ENCODE results near the gene HDAC11. TPM values are rescaled to one million over a fixed set of nuclear protein-coding genes. Genes with fewer than 3 reads are reported as not detected.

Gene HDAC11
- total and polyA plus RNA-seq, 9 donors: 14.9 to 20.2 (median 17.4) TPM

DNA sequence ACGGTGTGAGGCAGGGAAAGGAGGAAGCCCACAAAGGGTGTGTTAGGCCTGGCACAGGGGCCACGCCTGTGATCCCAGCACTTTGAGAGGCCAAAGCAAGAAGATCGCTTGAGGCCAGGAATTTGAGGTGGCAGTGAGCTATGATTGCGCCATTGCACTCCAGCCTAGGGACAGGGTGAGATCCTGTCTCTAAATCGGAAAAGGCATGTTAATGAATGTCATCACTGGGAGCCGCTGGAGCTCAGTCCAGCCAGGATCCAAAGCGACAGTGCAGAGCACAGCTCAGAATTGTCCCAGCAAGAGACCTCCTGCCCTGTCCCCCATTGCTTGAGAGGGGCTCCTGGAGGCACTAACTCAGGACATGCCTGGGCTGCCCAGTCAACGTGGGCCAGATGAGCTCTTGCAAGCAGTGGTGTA, 53.8 kb downstream of the HDAC11 start:
- no peak overlapping the region for H3K27ac ChIP-seq (ENCODE audit: low read length)
- peaks cover 3% of the 10 kb centered on the region for H3K27me3 ChIP-seq (ENCODE audit: control insufficient read depth, insufficient read depth, low read length)
- H3K4me1 ChIP-seq (ENCODE audit: control insufficient read depth, insufficient read depth, low read length): peaks cover 19% of the 10 kb centered on the region
- 79% methylated on average over 8 of the region's 8 CpGs for WGBS (ENCODE audit: insufficient coverage)
- peaks cover 2% of the 10 kb centered on the region for H3K9me3 ChIP-seq (replicated peaks; ENCODE audit: control insufficient read depth, low read depth, low read length)
- no peaks in the 10 kb centered on the region for H3K36me3 ChIP-seq (ENCODE audit: control insufficient read depth, insufficient read depth, low read length)
- H3K4me3 ChIP-seq (ENCODE audit: low read length): no peak overlapping the region
- no peak for DNase-seq

DNA sequence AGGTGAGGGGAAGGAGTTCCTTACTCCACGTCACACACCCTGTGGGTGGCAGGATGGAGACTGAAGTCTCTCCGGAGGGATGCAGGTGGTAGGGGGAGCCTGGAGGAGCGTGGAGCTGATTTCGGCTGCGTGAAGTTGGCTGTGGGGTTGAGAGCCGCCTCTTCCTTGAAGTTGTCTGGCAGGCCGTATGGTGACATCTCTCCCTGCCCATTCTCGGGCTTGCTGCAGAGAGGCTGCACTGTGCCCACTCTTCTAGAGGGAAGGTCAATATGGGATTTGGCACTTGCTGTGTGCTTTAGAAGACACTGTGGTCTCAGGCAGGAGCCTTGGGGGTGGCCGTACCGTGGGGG, 55.4 kb downstream of the HDAC11 start:
- no peaks in the 10 kb centered on the region for H3K36me3 ChIP-seq (ENCODE audit: control insufficient read depth, insufficient read depth, low read length)
- peaks cover 3% of the 10 kb centered on the region for H3K27me3 ChIP-seq (ENCODE audit: control insufficient read depth, insufficient read depth, low read length)
- H3K9me3 ChIP-seq (replicated peaks; ENCODE audit: control insufficient read depth, low read depth, low read length): peaks cover 2% of the 10 kb centered on the region
- no peak overlapping the region for H3K4me3 ChIP-seq (ENCODE audit: low read length)
- no peak overlapping the region for H3K27ac ChIP-seq (ENCODE audit: low read length)
- DNase-seq: no peak
- 68% methylated on average over 6 of the region's 10 CpGs for WGBS (ENCODE audit: insufficient coverage)
- peaks cover 22% of the 10 kb centered on the region for H3K4me1 ChIP-seq (ENCODE audit: control insufficient read depth, insufficient read depth, low read length)

DNA sequence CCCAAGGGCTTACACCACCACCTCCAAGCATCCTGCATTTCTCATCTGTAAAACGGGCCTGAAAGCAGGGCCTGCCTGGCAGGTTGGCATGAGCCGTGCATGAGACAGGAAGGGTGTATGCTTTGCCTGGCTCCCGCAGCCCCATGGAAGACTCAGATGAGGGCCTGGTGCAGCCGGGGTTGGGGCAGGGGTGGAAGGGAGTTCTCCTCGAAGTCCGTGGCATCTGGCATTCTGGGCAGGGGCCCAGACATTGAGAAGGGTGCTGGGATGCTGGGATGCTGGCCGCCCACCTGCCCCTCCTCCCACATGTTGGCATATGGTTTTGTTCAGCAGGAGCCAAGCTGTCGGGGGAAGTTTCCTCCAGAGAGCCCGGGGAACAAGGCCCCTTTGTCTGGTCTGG, 55.8 kb downstream of the HDAC11 start:
- WGBS (ENCODE audit: insufficient coverage): 41% methylated on average over 4 of the region's 9 CpGs
- peaks cover 2% of the 10 kb centered on the region for H3K9me3 ChIP-seq (replicated peaks; ENCODE audit: control insufficient read depth, low read depth, low read length)
- no peak overlapping the region for H3K4me3 ChIP-seq (ENCODE audit: low read length)
- no peak overlapping the region for H3K27ac ChIP-seq (ENCODE audit: low read length)
- peaks cover 22% of the 10 kb centered on the region for H3K4me1 ChIP-seq (ENCODE audit: control insufficient read depth, insufficient read depth, low read length)
- peak; percentile 55 for DNase-seq
- peaks cover 3% of the 10 kb centered on the region for H3K27me3 ChIP-seq (ENCODE audit: control insufficient read depth, insufficient read depth, low read length)
- H3K36me3 ChIP-seq (ENCODE audit: control insufficient read depth, insufficient read depth, low read length): no peaks in the 10 kb centered on the region

DNA sequence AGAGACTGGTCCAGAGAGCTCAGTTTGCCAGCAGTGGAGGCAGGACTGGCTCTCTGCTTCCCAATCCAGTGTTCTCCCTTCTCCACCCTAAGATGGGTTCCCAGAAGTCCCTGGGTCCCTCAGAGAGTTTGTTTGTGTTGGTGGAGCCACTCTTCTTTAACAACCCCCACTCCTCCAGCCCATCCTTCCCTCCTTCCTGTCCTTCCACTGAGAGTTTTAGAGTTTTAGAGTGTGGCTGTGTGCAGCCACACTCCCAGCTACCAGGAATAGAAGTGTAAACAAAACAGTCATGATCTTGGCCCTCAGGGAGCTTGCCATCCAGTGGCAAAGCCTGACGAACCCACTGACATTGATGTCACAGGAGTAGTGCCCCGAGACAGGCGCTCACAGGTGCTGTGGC, 56.3 kb downstream of the HDAC11 start:
- H3K27me3 ChIP-seq (ENCODE audit: control insufficient read depth, insufficient read depth, low read length): peaks cover 3% of the 10 kb centered on the region
- no peak overlapping the region for H3K27ac ChIP-seq (ENCODE audit: low read length)
- H3K4me1 ChIP-seq (ENCODE audit: control insufficient read depth, insufficient read depth, low read length): peaks cover 22% of the 10 kb centered on the region
- no peaks in the 10 kb centered on the region for H3K36me3 ChIP-seq (ENCODE audit: control insufficient read depth, insufficient read depth, low read length)
- WGBS (ENCODE audit: insufficient coverage): 74% methylated on average over 3 of the region's 3 CpGs
- no peak overlapping the region for H3K4me3 ChIP-seq (ENCODE audit: low read length)
- DNase-seq: no peak
- H3K9me3 ChIP-seq (replicated peaks; ENCODE audit: control insufficient read depth, low read depth, low read length): peaks cover 2% of the 10 kb centered on the region

DNA sequence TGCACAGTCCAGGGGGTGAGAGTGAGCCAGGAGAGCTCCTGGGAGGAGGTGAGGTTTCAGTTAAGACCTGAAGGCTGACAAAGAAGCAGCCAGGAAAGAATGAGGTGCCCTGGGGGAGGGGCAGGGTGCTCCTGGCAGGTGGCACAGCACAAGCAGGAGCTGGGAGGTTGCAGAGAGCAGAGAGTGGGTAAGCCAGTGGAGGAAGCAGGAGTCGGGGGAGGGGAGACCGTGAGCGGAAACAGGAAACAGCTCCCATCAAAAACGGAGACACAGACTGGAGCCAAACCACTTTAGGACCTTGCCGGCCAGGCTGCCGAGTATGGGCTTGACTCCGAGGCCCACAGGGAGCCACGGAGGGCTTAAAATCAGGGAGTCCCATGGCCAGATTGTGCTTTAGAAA, 56.7 kb downstream of the HDAC11 start:
- Histone ChIP-seq H3K27me3 (ENCODE audit: control insufficient read depth, insufficient read depth, low read length) (peaks cover 3% of the 10 kb centered on the region), H3K9me3 (replicated peaks; ENCODE audit: control insufficient read depth, low read depth, low read length) (peaks cover 2% of the 10 kb centered on the region), H3K4me3 (ENCODE audit: low read length) (no peak overlapping the region), H3K4me1 (ENCODE audit: control insufficient read depth, insufficient read depth, low read length) (peaks cover 22% of the 10 kb centered on the region), H3K36me3 (ENCODE audit: control insufficient read depth, insufficient read depth, low read length) (no peaks in the 10 kb centered on the region), H3K27ac (ENCODE audit: low read length) (no peak overlapping the region)
- no peak for DNase-seq
- WGBS (ENCODE audit: insufficient coverage): 12% methylated on average over 8 of the region's 8 CpGs

DNA sequence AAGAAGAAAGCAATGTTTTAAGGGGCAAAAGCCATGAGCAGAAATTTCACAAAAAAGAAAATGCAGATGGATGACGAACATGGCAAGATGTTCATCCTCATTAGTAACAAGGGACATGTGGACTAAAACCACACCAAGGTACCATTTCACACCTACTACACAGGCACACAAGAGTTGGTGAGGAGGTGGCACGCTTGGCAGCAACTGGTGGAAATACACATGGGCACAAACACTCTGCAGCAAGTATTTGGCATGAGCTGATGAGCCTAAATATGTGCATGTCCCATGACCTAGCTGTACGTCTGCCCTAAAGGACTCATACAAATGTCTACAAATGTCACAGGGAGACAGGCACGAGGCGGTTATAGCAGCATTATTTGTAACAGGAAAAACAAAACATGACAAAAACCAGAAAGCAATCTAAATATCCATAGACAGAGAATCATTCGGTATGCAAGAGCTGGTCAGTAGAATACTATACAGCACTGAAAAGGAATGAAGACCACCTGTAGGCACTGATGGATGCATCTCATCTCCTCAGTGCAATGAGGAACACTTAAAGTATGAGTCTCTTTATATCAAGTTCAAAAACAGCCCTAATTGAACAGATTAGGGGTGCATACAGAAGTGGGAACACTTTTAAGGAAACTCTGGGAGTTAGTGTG, 57.3 kb downstream of the HDAC11 start:
- 80% methylated on average over 2 of the region's 6 CpGs for WGBS (ENCODE audit: insufficient coverage)
- peaks cover 2% of the 10 kb centered on the region for H3K9me3 ChIP-seq (replicated peaks; ENCODE audit: control insufficient read depth, low read depth, low read length)
- no peak overlapping the region for H3K27ac ChIP-seq (ENCODE audit: low read length)
- no peaks in the 10 kb centered on the region for H3K36me3 ChIP-seq (ENCODE audit: control insufficient read depth, insufficient read depth, low read length)
- no peak for DNase-seq
- H3K4me3 ChIP-seq (ENCODE audit: low read length): no peak overlapping the region
- H3K4me1 ChIP-seq (ENCODE audit: control insufficient read depth, insufficient read depth, low read length): peaks cover 22% of the 10 kb centered on the region
- H3K27me3 ChIP-seq (ENCODE audit: control insufficient read depth, insufficient read depth, low read length): peaks cover 3% of the 10 kb centered on the region

DNA sequence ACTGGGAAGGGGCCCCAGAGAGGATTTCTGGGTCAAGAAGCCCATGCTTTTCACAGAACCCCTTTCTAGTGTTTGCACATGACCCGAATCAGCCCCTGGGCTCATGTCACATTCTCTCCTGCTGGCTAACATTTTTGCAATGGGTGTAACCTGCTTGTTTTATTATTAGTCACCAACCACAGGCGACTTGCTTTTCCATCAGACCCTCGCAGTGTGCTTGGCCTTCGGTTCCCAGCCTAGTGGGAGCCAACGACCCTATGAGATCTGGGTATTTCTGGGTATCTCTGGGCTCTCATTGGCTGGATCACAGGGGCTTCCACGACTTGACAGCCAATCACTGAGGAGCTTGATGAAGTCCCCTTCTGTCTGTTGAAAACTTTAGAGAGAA, 57.8 kb downstream of the HDAC11 start:
- 75% methylated on average over 5 of the region's 6 CpGs for WGBS (ENCODE audit: insufficient coverage)
- no peak overlapping the region for H3K27ac ChIP-seq (ENCODE audit: low read length)

DNA sequence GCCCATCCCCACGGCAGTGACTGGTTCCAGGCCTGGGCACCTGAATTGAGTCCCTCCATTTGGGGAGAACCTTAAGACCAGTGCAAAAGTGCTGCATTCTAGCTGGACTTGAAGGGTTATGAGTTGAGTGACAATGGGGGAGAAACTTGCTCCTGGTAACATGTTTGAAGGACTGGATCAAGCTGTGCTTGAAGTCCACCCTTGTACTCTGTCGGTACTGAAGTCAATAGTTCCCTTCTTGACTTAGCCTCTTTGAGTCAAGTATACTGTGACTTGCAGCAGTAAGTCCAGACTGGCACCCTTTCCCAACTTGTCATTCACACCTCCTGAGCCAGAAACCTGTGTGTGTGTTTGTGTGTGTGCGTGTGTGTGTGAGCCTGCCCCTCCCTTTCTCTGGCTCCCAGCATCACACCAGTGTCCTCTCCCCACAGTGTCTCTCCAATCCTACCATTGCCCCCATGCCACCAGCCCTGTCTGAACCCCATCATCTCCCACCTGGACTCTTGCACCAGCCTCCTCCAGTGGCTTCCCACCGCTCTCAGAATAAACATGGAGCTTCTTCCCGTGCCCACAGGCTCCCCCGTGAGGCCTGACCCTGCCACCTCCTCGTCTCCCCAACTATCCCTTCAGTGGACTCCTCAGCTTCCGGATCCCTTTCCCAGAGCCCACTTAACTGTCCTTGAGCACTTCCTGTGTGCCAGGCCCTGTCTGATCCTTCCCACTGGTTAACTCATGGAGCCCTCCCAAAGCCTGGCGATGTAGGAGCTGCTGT, 58.6 kb downstream of the HDAC11 start:
- WGBS (ENCODE audit: insufficient coverage): 79% methylated on average over 6 of the region's 9 CpGs
- H3K27ac ChIP-seq (ENCODE audit: low read length): no peak overlapping the region

More for the DNA sequence above, 57.8 kb downstream of the HDAC11 start:
- peaks cover 2% of the 10 kb centered on the region for H3K9me3 ChIP-seq (replicated peaks; ENCODE audit: control insufficient read depth, low read depth, low read length)
- peaks cover 22% of the 10 kb centered on the region for H3K4me1 ChIP-seq (ENCODE audit: control insufficient read depth, insufficient read depth, low read length)
- peaks cover 3% of the 10 kb centered on the region for H3K27me3 ChIP-seq (ENCODE audit: control insufficient read depth, insufficient read depth, low read length)
- H3K4me3 ChIP-seq (ENCODE audit: low read length): no peak overlapping the region
- DNase-seq: no peak
- H3K36me3 ChIP-seq (ENCODE audit: control insufficient read depth, insufficient read depth, low read length): no peaks in the 10 kb centered on the region

DNA sequence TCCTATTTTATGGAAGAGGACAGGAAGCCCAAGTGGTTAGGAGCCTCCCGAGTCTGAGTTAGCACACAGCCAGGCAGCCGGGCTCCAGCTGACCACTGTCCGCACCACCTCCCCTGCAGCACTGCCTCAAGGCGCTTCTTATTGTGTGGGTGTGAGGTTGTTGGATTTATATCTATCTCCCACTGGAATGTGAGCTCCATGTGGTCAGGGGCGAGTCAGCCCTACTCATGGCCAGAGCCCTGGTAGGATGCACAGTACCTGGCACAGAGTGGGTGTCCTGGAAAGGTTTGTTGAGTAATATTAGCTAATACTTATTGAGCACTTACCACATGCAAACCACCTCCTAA, 59.2 kb downstream of the HDAC11 start:
- peaks cover 29% of the 10 kb centered on the region for H3K4me1 ChIP-seq (ENCODE audit: control insufficient read depth, insufficient read depth, low read length)
- H3K27me3 ChIP-seq (ENCODE audit: control insufficient read depth, insufficient read depth, low read length): peaks cover 6% of the 10 kb centered on the region
- no peak for DNase-seq
- H3K36me3 ChIP-seq (ENCODE audit: control insufficient read depth, insufficient read depth, low read length): no peaks in the 10 kb centered on the region
- peaks cover 2% of the 10 kb centered on the region for H3K9me3 ChIP-seq (replicated peaks; ENCODE audit: control insufficient read depth, low read depth, low read length)
- no peak overlapping the region for H3K27ac ChIP-seq (ENCODE audit: low read length)
- WGBS (ENCODE audit: insufficient coverage): 67% methylated on average over 1 of the region's 5 CpGs
- no peak overlapping the region for H3K4me3 ChIP-seq (ENCODE audit: low read length)

More for the DNA sequence above, 58.6 kb downstream of the HDAC11 start:
- no peaks in the 10 kb centered on the region for H3K36me3 ChIP-seq (ENCODE audit: control insufficient read depth, insufficient read depth, low read length)
- no peak overlapping the region for H3K4me3 ChIP-seq (ENCODE audit: low read length)
- DNase-seq: no peak
- peaks cover 2% of the 10 kb centered on the region for H3K9me3 ChIP-seq (replicated peaks; ENCODE audit: control insufficient read depth, low read depth, low read length)
- H3K4me1 ChIP-seq (ENCODE audit: control insufficient read depth, insufficient read depth, low read length): peaks cover 29% of the 10 kb centered on the region
- peaks cover 6% of the 10 kb centered on the region for H3K27me3 ChIP-seq (ENCODE audit: control insufficient read depth, insufficient read depth, low read length)

DNA sequence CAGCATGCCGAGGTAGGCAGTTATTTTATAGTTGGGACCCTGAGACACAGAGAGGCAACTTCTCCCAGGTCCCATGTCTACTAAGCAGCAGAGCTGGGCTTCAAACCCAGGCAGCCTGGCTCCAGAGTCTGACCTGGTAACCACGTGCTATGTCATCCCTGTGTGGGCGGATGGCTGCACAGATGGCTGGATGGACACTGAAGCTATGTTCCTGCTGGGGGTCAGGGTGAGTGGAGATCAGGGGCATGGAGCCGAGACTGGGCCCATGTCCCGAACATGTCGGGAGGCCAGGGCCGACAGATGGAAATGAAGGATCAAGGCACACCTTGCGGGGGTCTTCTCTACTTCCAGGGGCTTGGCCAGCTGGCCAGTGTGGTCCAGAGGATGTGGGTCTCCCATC, 59.6 kb downstream of the HDAC11 start:
- no peak overlapping the region for H3K4me3 ChIP-seq (ENCODE audit: low read length)
- no peaks in the 10 kb centered on the region for H3K36me3 ChIP-seq (ENCODE audit: control insufficient read depth, insufficient read depth, low read length)
- H3K27ac ChIP-seq (ENCODE audit: low read length): no peak overlapping the region
- DNase-seq: no peak
- peaks cover 29% of the 10 kb centered on the region for H3K4me1 ChIP-seq (ENCODE audit: control insufficient read depth, insufficient read depth, low read length)
- 59% methylated on average over 6 of the region's 8 CpGs for WGBS (ENCODE audit: insufficient coverage)
- peaks cover 2% of the 10 kb centered on the region for H3K9me3 ChIP-seq (replicated peaks; ENCODE audit: control insufficient read depth, low read depth, low read length)
- H3K27me3 ChIP-seq (ENCODE audit: control insufficient read depth, insufficient read depth, low read length): peaks cover 6% of the 10 kb centered on the region
